Measurements from ENCODE around the gene TCN2.
A peak's percentile ranks its signal among the peaks of the same experiment; 100 is the strongest.

The TCN2 gene

DNA sequence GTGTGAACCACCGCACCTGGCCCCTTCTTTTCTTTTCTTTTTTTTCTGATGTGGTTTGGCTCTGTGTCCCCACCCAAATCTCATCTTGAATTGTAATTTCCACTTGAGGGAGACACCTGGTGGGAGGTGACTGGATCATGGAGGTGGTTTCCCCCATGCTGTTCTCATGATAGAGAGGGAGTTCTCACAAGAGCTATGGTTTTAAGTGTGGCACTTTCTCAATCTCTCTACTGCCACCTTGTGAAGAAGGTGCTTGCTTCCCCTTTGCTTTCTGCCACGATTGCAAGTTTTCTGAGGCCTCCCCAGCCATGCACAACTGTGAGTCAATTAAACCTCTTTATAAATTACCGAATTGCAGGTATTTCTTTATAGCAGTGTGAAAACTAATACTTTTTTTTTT, 4.9 kb upstream of the TCN2 start:
- peak; percentile 53 to 61 for DNase-seq (ENCODE audit: low read depth in 2 of 2)
- TF ChIP-seq, protein P1, sequence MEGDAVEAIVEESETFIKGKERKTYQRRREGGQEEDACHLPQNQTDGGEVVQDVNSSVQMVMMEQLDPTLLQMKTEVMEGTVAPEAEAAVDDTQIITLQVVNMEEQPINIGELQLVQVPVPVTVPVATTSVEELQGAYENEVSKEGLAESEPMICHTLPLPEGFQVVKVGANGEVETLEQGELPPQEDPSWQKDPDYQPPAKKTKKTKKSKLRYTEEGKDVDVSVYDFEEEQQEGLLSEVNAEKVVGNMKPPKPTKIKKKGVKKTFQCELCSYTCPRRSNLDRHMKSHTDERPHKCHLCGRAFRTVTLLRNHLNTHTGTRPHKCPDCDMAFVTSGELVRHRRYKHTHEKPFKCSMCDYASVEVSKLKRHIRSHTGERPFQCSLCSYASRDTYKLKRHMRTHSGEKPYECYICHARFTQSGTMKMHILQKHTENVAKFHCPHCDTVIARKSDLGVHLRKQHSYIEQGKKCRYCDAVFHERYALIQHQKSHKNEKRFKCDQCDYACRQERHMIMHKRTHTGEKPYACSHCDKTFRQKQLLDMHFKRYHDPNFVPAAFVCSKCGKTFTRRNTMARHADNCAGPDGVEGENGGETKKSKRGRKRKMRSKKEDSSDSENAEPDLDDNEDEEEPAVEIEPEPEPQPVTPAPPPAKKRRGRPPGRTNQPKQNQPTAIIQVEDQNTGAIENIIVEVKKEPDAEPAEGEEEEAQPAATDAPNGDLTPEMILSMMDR (IDR thresholded peaks at IDR 0.05; ENCODE audit: low read depth, low read length) = peak; percentile 29
- H3K4me3 ChIP-seq (replicated peaks in 1 of 2; ENCODE audit: low read depth in 2 of 2, low read length in 2 of 2) = no peak overlapping the region

DNA sequence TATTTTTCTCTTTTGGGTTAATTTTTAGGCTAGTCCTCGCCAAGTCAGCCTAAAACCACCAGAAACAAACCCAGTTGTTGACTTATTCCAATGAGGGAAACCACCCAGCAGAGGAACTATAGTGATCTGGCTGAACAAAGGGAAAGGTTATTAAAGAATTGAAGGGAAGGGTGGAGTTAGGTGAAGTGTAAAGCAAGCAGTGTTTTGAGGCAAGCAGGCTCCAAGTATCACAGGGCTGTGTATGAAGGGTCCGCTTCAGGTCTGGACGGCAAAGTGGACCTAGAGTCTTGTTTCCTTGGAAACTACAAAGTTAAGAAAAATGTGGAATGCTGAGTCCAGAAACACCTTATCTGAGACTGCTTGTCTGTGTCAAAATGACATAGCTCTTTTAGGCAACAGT, 3.2 kb upstream of the TCN2 start:
- no peak overlapping the region for H3K4me3 ChIP-seq (replicated peaks in 1 of 2; ENCODE audit: low read depth in 2 of 2, low read length in 2 of 2)
- TF ChIP-seq, protein P1 (IDR thresholded peaks at IDR 0.05; ENCODE audit: low read depth, low read length) = no peak
- DNase-seq (ENCODE audit: low read depth in 2 of 2) = no peak

DNA sequence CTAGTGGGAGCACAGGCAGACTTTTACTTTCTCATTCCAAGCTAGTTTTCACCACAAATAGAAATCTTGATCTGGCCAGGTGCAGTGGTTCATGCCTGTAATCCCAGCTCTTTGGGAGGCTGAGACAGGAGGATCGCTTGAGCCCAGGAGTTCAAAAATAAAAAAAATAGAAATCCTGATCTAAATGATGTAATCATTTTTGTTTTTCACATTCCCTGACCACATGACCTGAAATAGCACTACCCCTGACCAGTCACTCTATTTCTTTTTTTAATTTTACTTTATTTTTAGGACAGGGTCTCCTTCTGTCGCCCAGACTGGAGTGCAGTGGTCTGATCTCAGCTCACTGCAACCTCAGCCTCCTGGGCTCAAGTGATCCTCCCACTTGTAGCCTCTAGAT, 2.3 kb upstream of the TCN2 start:
- H3K4me3 ChIP-seq (replicated peaks in 1 of 2; ENCODE audit: low read depth in 2 of 2, low read length in 2 of 2) = no peak overlapping the region
- no peak for DNase-seq (ENCODE audit: low read depth in 2 of 2)
- TF ChIP-seq, protein P1 (IDR thresholded peaks at IDR 0.05; ENCODE audit: low read depth, low read length) = no peak

DNA sequence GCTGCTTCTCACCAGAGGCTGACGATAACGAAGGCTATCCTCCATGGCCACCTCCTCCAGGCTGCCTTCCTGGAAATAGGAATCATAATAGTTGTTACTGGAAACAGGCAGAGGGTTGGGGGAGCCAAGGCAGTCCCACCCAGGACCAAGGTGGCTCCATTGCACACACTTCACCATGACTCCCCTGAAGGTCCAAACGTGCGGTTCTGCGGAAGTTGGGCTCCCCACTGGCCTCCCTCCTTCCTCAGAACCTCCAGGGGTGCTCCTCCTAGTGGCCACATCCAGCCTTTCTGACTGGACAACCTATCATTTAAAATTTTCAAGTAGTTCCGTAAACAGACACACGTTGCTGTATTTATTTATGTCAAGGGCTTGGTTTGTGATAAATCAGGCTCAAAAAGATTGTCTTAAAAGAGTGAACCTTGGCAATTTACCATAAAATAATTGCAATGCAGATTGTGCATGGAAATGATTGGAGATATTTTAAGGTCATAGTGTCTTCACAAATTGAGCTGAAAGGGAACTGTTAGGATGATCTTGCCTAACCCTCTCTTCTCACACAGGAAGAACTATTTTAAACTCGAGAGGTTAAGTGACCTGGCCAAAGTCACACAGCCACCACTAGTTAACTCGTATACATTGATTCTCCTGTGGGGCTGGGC, 1.4 kb upstream of the TCN2 start:
- peak; percentile 63 to 71 for DNase-seq (ENCODE audit: low read depth in 2 of 2)
- peak overlapping the region in 1 of 2 donors; percentile 64 for H3K4me3 ChIP-seq (replicated peaks in 1 of 2; ENCODE audit: low read depth in 2 of 2, low read length in 2 of 2)

DNA sequence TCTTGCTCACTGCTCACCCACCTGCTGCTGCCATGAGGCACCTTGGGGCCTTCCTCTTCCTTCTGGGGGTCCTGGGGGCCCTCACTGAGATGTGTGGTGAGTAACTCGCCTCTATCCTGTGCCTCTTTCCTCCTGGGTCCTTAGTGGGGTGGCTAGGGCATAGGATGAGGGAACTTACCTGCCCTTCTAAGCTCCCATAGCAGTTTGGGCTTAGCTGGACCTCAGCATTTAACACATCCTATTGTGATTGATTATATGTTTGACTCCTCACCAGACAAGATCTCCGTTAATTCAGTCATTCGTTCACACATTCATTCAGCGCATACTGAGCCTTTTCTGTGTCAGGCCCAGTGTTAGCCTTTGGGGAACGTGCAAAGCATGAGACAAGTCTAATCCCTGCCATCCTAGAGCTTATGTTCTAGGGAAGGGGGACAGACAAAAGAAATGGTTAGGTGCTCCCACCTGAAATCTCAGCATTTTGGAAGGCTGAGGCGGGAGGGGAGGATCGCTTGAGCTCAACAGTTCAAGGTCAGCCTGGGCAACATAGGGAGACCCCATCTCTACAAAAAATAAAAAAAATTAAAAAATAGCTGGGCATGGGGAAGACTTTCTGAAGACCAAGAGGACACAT, 441 bp downstream of the TCN2 start:
- DNase-seq (ENCODE audit: low read depth in 2 of 2) = no peak
- TF ChIP-seq, protein P1 (IDR thresholded peaks at IDR 0.05; ENCODE audit: low read depth, low read length) = no peak
- peak overlapping the region; percentile 55 to 64 for H3K4me3 ChIP-seq (replicated peaks in 1 of 2; ENCODE audit: low read depth in 2 of 2, low read length in 2 of 2)

More for the DNA sequence above, 1.4 kb upstream of the TCN2 start:
- TF ChIP-seq, protein P1 (IDR thresholded peaks at IDR 0.05; ENCODE audit: low read depth, low read length) = peak; percentile 78

DNA sequence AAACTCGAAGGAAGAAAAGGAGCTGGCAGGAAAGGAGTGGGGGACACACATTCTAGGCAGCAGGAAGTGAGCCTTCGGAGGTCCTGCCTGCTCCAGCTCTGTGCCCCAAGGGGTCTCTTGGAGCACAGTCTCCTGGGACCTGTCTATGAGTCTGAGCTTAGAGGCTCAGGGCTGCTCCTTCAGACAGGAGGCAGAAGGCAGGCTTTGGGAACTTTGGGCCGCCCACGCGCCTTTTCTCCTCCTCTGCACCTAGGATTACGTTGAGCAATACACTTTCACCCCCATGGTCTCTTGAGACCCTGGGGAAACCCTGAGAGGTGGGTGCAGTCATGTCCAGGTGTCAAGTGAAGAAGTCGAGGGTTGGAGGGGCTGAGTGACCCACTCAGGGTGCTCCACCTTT, 965 bp downstream of the TCN2 start:
- no peak overlapping the region for H3K4me3 ChIP-seq (replicated peaks in 1 of 2; ENCODE audit: low read depth in 2 of 2, low read length in 2 of 2)
- DNase-seq (ENCODE audit: low read depth in 2 of 2) = no peak
- TF ChIP-seq, protein P1 (IDR thresholded peaks at IDR 0.05; ENCODE audit: low read depth, low read length) = no peak
